ENCODE data around the gene ATP2B2. TPM values are rescaled to one million over a fixed set of nuclear protein-coding genes. Genes with fewer than 3 reads are reported as not detected.

The ATP2B2 gene
- total and polyA plus RNA-seq, 2 of the 8 experiments (the other 6 are each of a cell fraction or from before 2014, with no cell fraction given), result 0.14 to 1.2 TPM

- no peaks in the 10 kb centered on the region; a peak in 1 of 7 replicates for H3K27me3 ChIP-seq (replicated peaks in 1 of 4; ENCODE audit: control insufficient read depth in 3 of 4, extremely low read depth in 1 of 4, insufficient read depth in 3 of 4, low read length in 3 of 4)
- H3K79me1 ChIP-seq (ENCODE audit: low read depth, low read length), result no peaks in the 10 kb centered on the region
- no peak overlapping the region for H2BK120ac ChIP-seq (replicated peaks; ENCODE audit: low read depth, low read length)
- no peak overlapping the region for H3K4me2 ChIP-seq (ENCODE audit: insufficient read depth in 1 of 2, low read depth in 2 of 2, low read length in 2 of 2)
- no peaks in the 10 kb centered on the region for H3K36me3 ChIP-seq (ENCODE audit: control insufficient read depth in 2 of 4, insufficient read depth in 4 of 4, low read length in 3 of 4)
- no peak overlapping the region for H3K56ac ChIP-seq (replicated peaks; ENCODE audit: insufficient read length, low read depth, low read length)
- H2BK5ac ChIP-seq (ENCODE audit: low read depth, low read length), result no peak overlapping the region
- no peaks in the 10 kb centered on the region; a peak in 2 of 7 replicates for H3K4me1 ChIP-seq (replicated peaks in 1 of 4; ENCODE audit: control insufficient read depth in 3 of 4, insufficient read depth in 4 of 4, low read length in 3 of 4)
- H3K18ac ChIP-seq (ENCODE audit: extremely low read depth, low read length), result no peak overlapping the region
- FAIRE-seq (no peak), DNase-seq (ENCODE audit: low read depth in 1 of 2, low spot score in 2 of 2) (peak in 1 of 2 experiments; percentile 35)
- no peak overlapping the region for H3K4me3 ChIP-seq (ENCODE audit: extremely low read depth in 1 of 4, insufficient read depth in 2 of 4, low read depth in 3 of 4, low read length in 4 of 4)
- no peak overlapping the region for H2BK15ac ChIP-seq (ENCODE audit: low read length)
- ChIA-PET CTCF (ENCODE audit: partially characterized antibody) (interaction anchor here (0.6 to 3.2 kb wide), 7 partner anchors 9 to 402 kb away, joined by 3 to 13 read pairs (median 3); no protein-coding TSS in a partner anchor), POLR2A (ENCODE audit: partially characterized antibody) (no interaction called here)
- H3K4ac ChIP-seq (replicated peaks; ENCODE audit: insufficient read length, low read depth, low read length), result no peak overlapping the region
- 87% methylated on average over 7 of the region's 7 CpGs; no CpG with 5 or more reads in 1 of the 2 experiments for WGBS, 2 experiments (ENCODE audit: extremely low coverage in 1 of 2, insufficient coverage in 1 of 2, insufficient read length in 1 of 2, insufficient replicate concordance in 2 of 2, low coverage in 1 of 2, low lambda C conversion rate in 2 of 2, missing lambda C conversion rate in 1 of 2)
- H3K23ac ChIP-seq (ENCODE audit: insufficient read length), result no peak overlapping the region
- H3K27ac ChIP-seq (ENCODE audit: low read depth, low read length), result no peak overlapping the region
- H4K8ac ChIP-seq (ENCODE audit: extremely low read depth, insufficient read depth, low read length), result no peak overlapping the region
- H2BK20ac ChIP-seq (ENCODE audit: low read length), result no peak overlapping the region
- H3K9me3 ChIP-seq (ENCODE audit: insufficient read depth in 2 of 2, low read depth in 1 of 2, low read length in 1 of 2), result no peaks in the 10 kb centered on the region
- no peak overlapping the region for H2AK5ac ChIP-seq (ENCODE audit: low read depth, low read length)
- no peaks in the 10 kb centered on the region for H3K23me2 ChIP-seq (ENCODE audit: low read depth, low read length)
- no peak overlapping the region for H3K9ac ChIP-seq (replicated peaks in 1 of 4; ENCODE audit: extremely low read depth in 1 of 4, low read depth in 3 of 4, low read length in 3 of 4)
- no peak overlapping the region for H4K91ac ChIP-seq (replicated peaks; ENCODE audit: insufficient read length, low read length)
- no peaks in the 10 kb centered on the region for H4K20me1 ChIP-seq (replicated peaks in 1 of 2; ENCODE audit: control insufficient read depth in 1 of 2, insufficient read depth in 2 of 2, low read length in 2 of 2)
- H3K14ac ChIP-seq (ENCODE audit: insufficient read length), result no peak overlapping the region
- H2AFZ ChIP-seq (ENCODE audit: low read length), result no peak overlapping the region
- no peak overlapping the region for H4K5ac ChIP-seq (ENCODE audit: insufficient read length, low read depth, low read length)
- H2BK12ac ChIP-seq (ENCODE audit: low read depth, low read length), result no peak overlapping the region
- H3K79me2 ChIP-seq (ENCODE audit: control insufficient read depth in 1 of 2, insufficient read depth in 2 of 2, low read length in 2 of 2), result no peaks in the 10 kb centered on the region
- TF ChIP-seq EP300 (IDR thresholded peaks at IDR 0.05; ENCODE audit: borderline replicate concordance in 1 of 2, low read depth in 2 of 2, low read length in 2 of 2) (no peak), CTBP2 (IDR thresholded peaks at IDR 0.05; ENCODE audit: borderline replicate concordance, insufficient read depth, insufficient read length, low read length) (no peak), HDAC2 (IDR thresholded peaks at IDR 0.05; ENCODE audit: borderline replicate concordance in 1 of 2, low read depth in 2 of 2, low read length in 2 of 2) (no peak), RBBP5 (IDR thresholded peaks at IDR 0.05; ENCODE audit: borderline replicate concordance, low read depth, low read length) (no peak), ZNF274 (IDR thresholded peaks at IDR 0.05; ENCODE audit: borderline replicate concordance, extremely low read depth, low read length) (no peak), HDAC6 (IDR thresholded peaks at IDR 0.05; ENCODE audit: low read depth, low read length) (no peak), SUZ12 (IDR thresholded peaks at IDR 0.05; ENCODE audit: low read length) (no peak), SRF (IDR thresholded peaks at IDR 0.05; ENCODE audit: low read depth, low read length) (no peak), TBP (IDR thresholded peaks at IDR 0.05; ENCODE audit: low read depth, low read length) (no peak), GTF2F1 (IDR thresholded peaks at IDR 0.05; ENCODE audit: borderline replicate concordance, low read depth, low read length) (no peak), EZH2 (IDR thresholded peaks at IDR 0.05; ENCODE audit: low read depth, low read length, severe bottlenecking) (no peak), YY1 (IDR thresholded peaks at IDR 0.05; ENCODE audit: low read depth, low read length) (no peak), ATF3 (IDR thresholded peaks at IDR 0.05; ENCODE audit: insufficient read depth, low read depth, low read length) (no peak)
Observed at GRCh38 chr3:10517627-10518026, 12.2 kb upstream of the ATP2B2 start.

Data from H1 (cell line).